ENCODE measurements around the gene IL1F10.

The IL1F10 gene

DNA sequence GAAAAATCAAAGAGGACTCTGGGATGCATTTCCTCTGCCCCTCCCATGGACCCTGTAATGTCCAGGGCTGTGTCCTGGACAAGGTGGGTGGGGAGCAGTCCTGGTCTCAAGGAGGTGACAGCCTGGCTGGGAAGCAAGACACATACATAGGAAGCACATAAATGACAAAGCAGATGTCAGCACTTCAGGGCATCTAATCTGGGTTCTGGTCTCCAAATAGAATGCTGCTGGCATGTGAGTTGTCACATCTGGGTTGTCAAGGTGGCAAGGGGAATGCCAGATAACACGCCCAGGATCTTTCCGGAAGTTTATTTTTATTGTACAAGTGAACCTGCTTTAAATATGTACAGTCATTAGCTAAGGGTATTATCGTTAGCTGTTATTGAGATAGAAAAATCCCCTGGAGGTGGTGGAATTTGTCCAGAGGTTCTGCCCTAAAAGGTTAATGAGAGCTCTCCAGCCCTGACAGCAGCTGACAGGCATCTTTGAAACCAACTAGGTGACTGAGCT is 5.6 kb downstream of the IL1F10 start:
- no peaks in the 10 kb centered on the region for H3K36me3 ChIP-seq (ENCODE audit: control insufficient read depth, insufficient read depth, low read length)
- no peak overlapping the region for H3K4me2 ChIP-seq (ENCODE audit: low read length)
- H2AFZ ChIP-seq = no peak overlapping the region
- no peaks in the 10 kb centered on the region for H3K79me2 ChIP-seq
- no peak overlapping the region for H3K4me3 ChIP-seq (ENCODE audit: low read depth, low read length)
- H3K9ac ChIP-seq = no peak overlapping the region
- H3K27me3 ChIP-seq (ENCODE audit: control insufficient read depth, insufficient read depth, low read length) = no peaks in the 10 kb centered on the region
- H3K27ac ChIP-seq = no peak overlapping the region
- H3K4me1 ChIP-seq = no peaks in the 10 kb centered on the region
- TF ChIP-seq, protein P1, sequence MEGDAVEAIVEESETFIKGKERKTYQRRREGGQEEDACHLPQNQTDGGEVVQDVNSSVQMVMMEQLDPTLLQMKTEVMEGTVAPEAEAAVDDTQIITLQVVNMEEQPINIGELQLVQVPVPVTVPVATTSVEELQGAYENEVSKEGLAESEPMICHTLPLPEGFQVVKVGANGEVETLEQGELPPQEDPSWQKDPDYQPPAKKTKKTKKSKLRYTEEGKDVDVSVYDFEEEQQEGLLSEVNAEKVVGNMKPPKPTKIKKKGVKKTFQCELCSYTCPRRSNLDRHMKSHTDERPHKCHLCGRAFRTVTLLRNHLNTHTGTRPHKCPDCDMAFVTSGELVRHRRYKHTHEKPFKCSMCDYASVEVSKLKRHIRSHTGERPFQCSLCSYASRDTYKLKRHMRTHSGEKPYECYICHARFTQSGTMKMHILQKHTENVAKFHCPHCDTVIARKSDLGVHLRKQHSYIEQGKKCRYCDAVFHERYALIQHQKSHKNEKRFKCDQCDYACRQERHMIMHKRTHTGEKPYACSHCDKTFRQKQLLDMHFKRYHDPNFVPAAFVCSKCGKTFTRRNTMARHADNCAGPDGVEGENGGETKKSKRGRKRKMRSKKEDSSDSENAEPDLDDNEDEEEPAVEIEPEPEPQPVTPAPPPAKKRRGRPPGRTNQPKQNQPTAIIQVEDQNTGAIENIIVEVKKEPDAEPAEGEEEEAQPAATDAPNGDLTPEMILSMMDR (IDR thresholded peaks at IDR 0.05) = no peak
- no peaks in the 10 kb centered on the region for H3K9me3 ChIP-seq (ENCODE audit: control insufficient read depth, low read length)

DNA sequence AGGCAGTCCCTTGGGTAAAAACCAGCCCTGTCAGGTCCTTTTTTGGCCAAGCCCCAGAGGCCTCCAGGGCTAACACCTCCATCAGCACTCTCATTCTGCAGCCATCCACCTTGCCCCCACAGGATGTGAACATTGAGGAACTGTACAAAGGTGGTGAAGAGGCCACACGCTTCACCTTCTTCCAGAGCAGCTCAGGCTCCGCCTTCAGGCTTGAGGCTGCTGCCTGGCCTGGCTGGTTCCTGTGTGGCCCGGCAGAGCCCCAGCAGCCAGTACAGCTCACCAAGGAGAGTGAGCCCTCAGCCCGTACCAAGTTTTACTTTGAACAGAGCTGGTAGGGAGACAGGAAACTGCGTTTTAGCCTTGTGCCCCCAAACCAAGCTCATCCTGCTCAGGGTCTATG is 7.3 kb downstream of the IL1F10 start:
- no peak overlapping the region for H2AFZ ChIP-seq
- H3K9me3 ChIP-seq (ENCODE audit: control insufficient read depth, low read length) = no peaks in the 10 kb centered on the region
- TF ChIP-seq, protein P1 (IDR thresholded peaks at IDR 0.05) = no peak
- no peaks in the 10 kb centered on the region for H3K27me3 ChIP-seq (ENCODE audit: control insufficient read depth, insufficient read depth, low read length)
- no peaks in the 10 kb centered on the region for H3K79me2 ChIP-seq
- H3K36me3 ChIP-seq (ENCODE audit: control insufficient read depth, insufficient read depth, low read length) = no peaks in the 10 kb centered on the region
- no peak overlapping the region for H3K27ac ChIP-seq
- no peak overlapping the region for H3K4me2 ChIP-seq (ENCODE audit: low read length)
- H3K4me3 ChIP-seq (ENCODE audit: low read depth, low read length) = no peak overlapping the region
- no peaks in the 10 kb centered on the region for H3K4me1 ChIP-seq
- no peak overlapping the region for H3K9ac ChIP-seq

DNA sequence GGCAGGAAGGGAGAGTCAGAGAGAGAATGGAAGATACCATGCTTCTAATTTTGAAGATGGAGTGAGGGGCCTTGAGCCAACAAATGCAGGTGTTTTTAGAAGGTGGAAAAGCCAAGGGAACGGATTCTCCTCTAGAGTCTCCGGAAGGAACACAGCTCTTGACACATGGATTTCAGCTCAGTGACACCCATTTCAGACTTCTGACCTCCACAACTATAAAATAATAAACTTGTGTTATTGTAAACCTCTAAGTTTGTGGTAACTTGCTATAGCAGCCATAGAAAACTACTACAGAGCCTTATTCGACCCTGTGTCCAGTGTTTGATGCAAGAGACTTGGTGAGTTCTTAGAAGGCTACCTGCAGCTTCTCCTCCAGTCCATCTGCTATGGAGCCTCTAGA is 7.8 kb downstream of the IL1F10 start:
- no peak overlapping the region for H3K4me2 ChIP-seq (ENCODE audit: low read length)
- TF ChIP-seq, protein P1 (IDR thresholded peaks at IDR 0.05) = no peak
- H3K79me2 ChIP-seq = no peaks in the 10 kb centered on the region
- no peak overlapping the region for H3K4me3 ChIP-seq (ENCODE audit: low read depth, low read length)
- no peaks in the 10 kb centered on the region for H3K4me1 ChIP-seq
- no peaks in the 10 kb centered on the region for H3K36me3 ChIP-seq (ENCODE audit: control insufficient read depth, insufficient read depth, low read length)
- no peak overlapping the region for H3K9ac ChIP-seq
- no peak overlapping the region for H2AFZ ChIP-seq
- no peaks in the 10 kb centered on the region for H3K27me3 ChIP-seq (ENCODE audit: control insufficient read depth, insufficient read depth, low read length)
- H3K27ac ChIP-seq = no peak overlapping the region
- H3K9me3 ChIP-seq (ENCODE audit: control insufficient read depth, low read length) = no peaks in the 10 kb centered on the region

DNA sequence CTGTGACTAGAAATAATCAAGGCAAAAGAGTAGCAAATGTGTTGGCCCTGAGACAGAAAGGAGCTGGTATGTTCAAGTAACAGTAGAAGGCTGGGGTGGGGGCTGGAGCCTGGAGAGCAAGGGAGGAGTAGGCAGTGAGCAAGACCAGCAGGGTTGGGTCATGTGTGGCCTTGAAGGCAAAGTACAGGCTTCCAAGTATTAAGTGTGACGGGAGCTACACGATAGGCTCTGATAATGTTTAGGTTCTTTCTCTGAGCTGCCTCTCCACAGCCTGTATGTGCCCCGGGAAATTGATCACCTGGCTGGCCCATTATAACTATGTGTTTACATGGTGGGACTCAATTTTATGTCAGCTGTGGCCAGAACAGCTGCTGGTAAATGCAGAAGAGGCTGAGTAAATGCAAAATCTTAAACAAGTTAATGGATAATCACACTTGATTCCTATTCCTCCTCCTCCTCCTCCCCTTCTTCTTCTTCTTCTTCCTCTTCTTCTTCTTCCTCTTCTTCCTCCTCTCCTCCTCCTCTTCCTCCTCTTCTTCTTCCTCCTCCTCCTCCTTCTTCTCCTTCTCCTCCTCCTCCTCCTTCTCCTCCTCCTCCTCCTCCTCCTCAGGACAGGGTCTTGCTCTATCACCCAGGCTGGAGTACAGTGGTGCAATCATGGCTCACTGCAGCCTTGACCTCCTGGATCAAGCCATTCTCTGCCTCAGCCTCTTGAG is 9.3 kb downstream of the IL1F10 start:
- Histone ChIP-seq H3K4me2 (ENCODE audit: low read length) (no peak overlapping the region), H3K9ac (no peak overlapping the region), H3K4me1 (no peaks in the 10 kb centered on the region), H3K9me3 (ENCODE audit: control insufficient read depth, low read length) (no peaks in the 10 kb centered on the region), H3K79me2 (no peaks in the 10 kb centered on the region), H3K36me3 (ENCODE audit: control insufficient read depth, insufficient read depth, low read length) (no peaks in the 10 kb centered on the region), H2AFZ (no peak overlapping the region), H3K27ac (no peak overlapping the region), H3K27me3 (ENCODE audit: control insufficient read depth, insufficient read depth, low read length) (no peaks in the 10 kb centered on the region), H3K4me3 (ENCODE audit: low read depth, low read length) (no peak overlapping the region)
- TF ChIP-seq, protein P1 (IDR thresholded peaks at IDR 0.05) = no peak

DNA sequence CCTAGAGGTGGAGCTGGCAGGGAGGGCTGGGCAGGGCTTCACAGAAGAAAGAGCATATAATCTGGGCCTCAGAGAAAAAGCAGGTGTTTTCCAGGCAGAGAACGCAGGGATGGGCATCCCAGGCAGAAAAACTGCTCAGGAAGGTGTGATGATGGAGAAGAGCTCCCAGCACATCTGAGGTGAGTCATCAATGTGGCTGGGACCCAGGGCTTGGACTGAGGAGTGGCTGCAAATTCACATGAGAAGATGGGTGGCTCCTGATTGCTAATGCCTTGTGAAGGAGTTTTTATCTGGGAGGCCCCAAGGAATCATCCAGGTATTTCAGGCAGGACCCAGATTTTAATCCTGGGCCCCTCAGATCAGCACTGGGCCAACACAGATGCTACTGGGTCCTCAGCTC is 10.2 kb downstream of the IL1F10 start:
- no peaks in the 10 kb centered on the region for H3K4me1 ChIP-seq
- H3K9ac ChIP-seq = no peak overlapping the region
- H3K27ac ChIP-seq = no peak overlapping the region
- H2AFZ ChIP-seq = no peak overlapping the region
- H3K36me3 ChIP-seq (ENCODE audit: control insufficient read depth, insufficient read depth, low read length) = no peaks in the 10 kb centered on the region
- no peak overlapping the region for H3K4me3 ChIP-seq (ENCODE audit: low read depth, low read length)
- no peaks in the 10 kb centered on the region for H3K9me3 ChIP-seq (ENCODE audit: control insufficient read depth, low read length)
- H3K79me2 ChIP-seq = no peaks in the 10 kb centered on the region
- TF ChIP-seq, protein P1 (IDR thresholded peaks at IDR 0.05) = no peak
- H3K4me2 ChIP-seq (ENCODE audit: low read length) = no peak overlapping the region
- H3K27me3 ChIP-seq (ENCODE audit: control insufficient read depth, insufficient read depth, low read length) = no peaks in the 10 kb centered on the region

Data from parathyroid adenoma (tissue), 2 donors.